OCI-LY7 (cell line): ENCODE measurements around the gene ARHGAP21. TPM values are rescaled to one million over a fixed set of nuclear protein-coding genes. Genes with fewer than 3 reads are reported as not detected.
"Not testable (repeated sequence)": the region's sequence is repeated elsewhere in the genome, so short reads cannot be mapped to it uniquely, and the experiment has no call there.

ENCODE experiments used
- BruUV-seq: library from RNA; stranded (reverse); fragments of 400-500 nt; replicated peaks from 2 replicates; lab custom pipeline; 2021; lab: Mats Ljungman, UMichigan
- CTCF ChIA-PET: fragments of 300-600 bp; sonication (Branson Sonifier 250); formaldehyde crosslinking; loops from one replicate; lab custom pipeline; 2022; ENCODE audit warnings: antibody characterized with exemption; ENCODE audit not compliant: unreplicated experiment; lab: Charles Lee
- POLR2A ChIA-PET: fragments of 300-600 bp; sonication (Branson Sonifier 250); formaldehyde crosslinking; loops from one replicate; lab custom pipeline; 2022; ENCODE audit warnings: antibody characterized with exemption; lab: Charles Lee
- DNase-seq: peaks from one replicate; pipeline ENCODE4 v3.0.0-alpha.2; 2015; ENCODE audit warnings: low spot score
- H2AFZ ChIP-seq: fragments of 200-600 bp; sonication (generic), shearing (Covaris generic); 2 replicates; pipeline ENCODE4 v1.6.1; 2014; ENCODE audit warnings: mild to moderate bottlenecking, antibody characterized with exemption, low read length, moderate library complexity
- H3K27ac ChIP-seq: fragments of 200-600 bp; sonication (generic); 2 replicates; pipeline ENCODE4 v1.5.1; 2014; ENCODE audit warnings: mixed run types, low read depth, mild to moderate bottlenecking, moderate library complexity, low read length, inconsistent platforms; ENCODE audit not compliant: poor library complexity, severe bottlenecking
- H3K36me3 ChIP-seq: fragments of 200-600 bp; sonication (generic); 2 replicates; pipeline ENCODE4 v1.6.1; 2014; ENCODE audit warnings: mild to moderate bottlenecking, antibody characterized with exemption, low read length, moderate library complexity, mixed read lengths; ENCODE audit not compliant: insufficient read depth
- H3K4me1 ChIP-seq: fragments of 200-600 bp; sonication (generic); 2 replicates; pipeline ENCODE4 v1.5.1; 2014; ENCODE audit warnings: mild to moderate bottlenecking, low read length; ENCODE audit not compliant: insufficient read depth, poor library complexity, severe bottlenecking
- H3K4me2 ChIP-seq: fragments of 200-600 bp; sonication (generic); 2 replicates; pipeline ENCODE4 v1.6.1; 2014; ENCODE audit warnings: mild to moderate bottlenecking, low read length
- H3K4me3 ChIP-seq: fragments of 200-600 bp; sonication (generic); 2 replicates; pipeline ENCODE4 v1.5.1; 2014; ENCODE audit warnings: mild to moderate bottlenecking, low read depth, low read length; ENCODE audit not compliant: poor library complexity, severe bottlenecking
- H3K79me2 ChIP-seq: fragments of 200-600 bp; sonication (generic); 2 replicates; pipeline ENCODE4 v1.6.1; 2016; ENCODE audit warnings: low read depth, mild to moderate bottlenecking, low read length, moderate library complexity, mixed read lengths; ENCODE audit not compliant: insufficient read depth
- H3K9me2 ChIP-seq: fragments of 200-600 bp; sonication (generic); 2 replicates; pipeline ENCODE4 v1.6.1; 2016; ENCODE audit warnings: mild to moderate bottlenecking, low read length, mixed read lengths; ENCODE audit not compliant: insufficient read depth
- H3K9me3 ChIP-seq: fragments of 200-600 bp; sonication (generic); 2 replicates; pipeline ENCODE4 v1.6.1; 2014; ENCODE audit warnings: mild to moderate bottlenecking, mixed run types, low read length, mixed read lengths
- H4K20me1 ChIP-seq: fragments of 200-600 bp; sonication (generic); 2 replicates; pipeline ENCODE4 v1.6.1; 2014; ENCODE audit warnings: mild to moderate bottlenecking, antibody characterized with exemption, low read length, moderate library complexity, mixed read lengths; ENCODE audit not compliant: insufficient read depth
- EZH2phosphoT487 ChIP-seq: fragments of 200-600 bp; sonication (generic); IDR thresholded peaks from 2 replicates; pipeline ENCODE4 v1.6.1; 2018; ENCODE audit warnings: low read depth, borderline replicate concordance, mild to moderate bottlenecking, mixed run types, antibody characterized with exemption, low read length, moderate library complexity, mixed read lengths
- intact Hi-C: fragments of 100-400 bp; cut with micrococcal nuclease; formaldehyde crosslinking; loops from one replicate; pipeline ENCODE4 v1.10.0; 2022; ENCODE audit not compliant: unreplicated experiment
- total RNA-seq, 2 experiments: library from RNA; depleted of rRNA in 1 of 2; stranded (reverse); fragments of >200 nt in 1 of 2; shearing (Covaris generic) in 1 of 2; gene quantifications; 2 replicates each; pipeline ENCODE4 v1.2.3, GENCODE V29; 2014 to 2022
- TF ChIP-seq, protein P1 (sequence below): fragments of 200-600 bp; sonication (generic); conservative IDR thresholded peaks from 2 replicates; pipeline ENCODE4 v1.5.1; 2014; ENCODE audit warnings: mild to moderate bottlenecking, antibody characterized with exemption, low read length, moderate library complexity, mixed read lengths

The ARHGAP21 gene
- total RNA-seq, 2 experiments from 2014 or later, result 24.2 to 44.9 TPM

DNA sequence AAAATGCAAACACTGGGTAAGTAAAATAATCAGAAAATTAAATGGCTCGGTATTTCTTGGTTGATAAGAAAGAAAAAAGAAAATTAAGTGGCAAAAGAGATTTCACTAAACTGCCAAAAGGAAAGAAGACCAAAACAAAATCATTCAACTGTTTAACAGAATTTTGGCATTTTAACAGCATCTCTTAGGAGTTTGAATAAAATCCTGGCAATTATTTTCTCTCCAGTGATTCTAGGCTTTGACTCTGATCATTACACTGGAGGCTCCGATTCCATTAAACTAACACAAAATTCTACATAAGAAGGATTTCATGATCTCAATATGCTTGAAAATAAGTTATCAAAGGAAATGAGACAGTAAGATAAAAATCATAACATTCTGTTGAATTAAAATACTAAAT is 62.3 kb downstream of the ARHGAP21 start:
- ChIA-PET POLR2A (no interaction called here), CTCF (no interaction called here)
- H3K4me3 ChIP-seq, result no peak overlapping the region
- H3K79me2 ChIP-seq, result no peaks in the 10 kb centered on the region
- no peaks in the 10 kb centered on the region for H3K9me2 ChIP-seq
- H4K20me1 ChIP-seq, result no peaks in the 10 kb centered on the region
- no peaks in the 10 kb centered on the region for H3K9me3 ChIP-seq
- H3K36me3 ChIP-seq, result no peaks in the 10 kb centered on the region
- no peak for TF ChIP-seq EZH2phosphoT487
- TF ChIP-seq, protein P1, sequence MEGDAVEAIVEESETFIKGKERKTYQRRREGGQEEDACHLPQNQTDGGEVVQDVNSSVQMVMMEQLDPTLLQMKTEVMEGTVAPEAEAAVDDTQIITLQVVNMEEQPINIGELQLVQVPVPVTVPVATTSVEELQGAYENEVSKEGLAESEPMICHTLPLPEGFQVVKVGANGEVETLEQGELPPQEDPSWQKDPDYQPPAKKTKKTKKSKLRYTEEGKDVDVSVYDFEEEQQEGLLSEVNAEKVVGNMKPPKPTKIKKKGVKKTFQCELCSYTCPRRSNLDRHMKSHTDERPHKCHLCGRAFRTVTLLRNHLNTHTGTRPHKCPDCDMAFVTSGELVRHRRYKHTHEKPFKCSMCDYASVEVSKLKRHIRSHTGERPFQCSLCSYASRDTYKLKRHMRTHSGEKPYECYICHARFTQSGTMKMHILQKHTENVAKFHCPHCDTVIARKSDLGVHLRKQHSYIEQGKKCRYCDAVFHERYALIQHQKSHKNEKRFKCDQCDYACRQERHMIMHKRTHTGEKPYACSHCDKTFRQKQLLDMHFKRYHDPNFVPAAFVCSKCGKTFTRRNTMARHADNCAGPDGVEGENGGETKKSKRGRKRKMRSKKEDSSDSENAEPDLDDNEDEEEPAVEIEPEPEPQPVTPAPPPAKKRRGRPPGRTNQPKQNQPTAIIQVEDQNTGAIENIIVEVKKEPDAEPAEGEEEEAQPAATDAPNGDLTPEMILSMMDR, result no peak
- no peak for DNase-seq
- H3K27ac ChIP-seq, result no peak overlapping the region
- intact Hi-C loops, result no loop called here
- H3K4me2 ChIP-seq, result no peak overlapping the region
- BruUV-seq, result no TSS peak
- no peaks in the 10 kb centered on the region for H3K4me1 ChIP-seq
- H2AFZ ChIP-seq, result no peak overlapping the region

DNA sequence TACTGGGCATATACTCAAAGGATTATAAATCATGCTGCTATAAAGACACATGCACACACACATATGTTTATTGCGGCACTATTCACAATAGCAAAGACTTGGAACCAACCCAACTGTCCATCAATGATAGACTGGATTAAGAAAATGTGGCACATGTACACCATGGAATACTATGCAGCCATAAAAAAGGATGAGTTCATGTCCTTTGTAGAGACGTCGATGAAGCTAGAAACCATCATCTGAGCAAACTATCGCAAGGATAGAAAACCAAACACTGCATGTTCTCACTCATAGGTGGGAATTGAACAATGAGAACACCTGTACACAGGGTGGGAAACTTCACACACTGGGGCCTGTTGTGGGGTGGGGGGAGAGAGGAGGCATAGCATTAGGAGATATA is 65.4 kb downstream of the ARHGAP21 start:
- H4K20me1 ChIP-seq, CTCF ChIA-PET, H2AFZ ChIP-seq, H3K4me2 ChIP-seq, H3K4me3 ChIP-seq, H3K27ac ChIP-seq, H3K9me2 ChIP-seq, intact Hi-C loops, DNase-seq, H3K9me3 ChIP-seq, H3K36me3 ChIP-seq, H3K4me1 ChIP-seq, H3K79me2 ChIP-seq, POLR2A ChIA-PET, BruUV-seq: not testable (repeated sequence)

- CTCF ChIA-PET, result not testable (repeated sequence)
Measured at GRCh38 chr10:24656326-24656725, 67.4 kb downstream of the ARHGAP21 start.

GRCh38 chr10:24652381-24652957 is 71.2 kb downstream of the ARHGAP21 start:
- H2AFZ ChIP-seq, result no peak overlapping the region
- no peak for DNase-seq
- H3K4me2 ChIP-seq, result no peak overlapping the region
- POLR2A ChIA-PET, result no interaction called here
- H3K36me3 ChIP-seq, result no peaks in the 10 kb centered on the region
- no peak overlapping the region for H3K4me3 ChIP-seq
- CTCF ChIA-PET, result no interaction called here
- no peak for TF ChIP-seq EZH2phosphoT487
- TF ChIP-seq, protein P1, result no peak
- BruUV-seq, result no TSS peak
- intact Hi-C loops, result no loop called here
- no peaks in the 10 kb centered on the region for H3K9me2 ChIP-seq
- H3K4me1 ChIP-seq, result no peaks in the 10 kb centered on the region
- H3K9me3 ChIP-seq, result no peaks in the 10 kb centered on the region
- no peak overlapping the region for H3K27ac ChIP-seq
- H3K79me2 ChIP-seq, result no peaks in the 10 kb centered on the region
- no peaks in the 10 kb centered on the region for H4K20me1 ChIP-seq

More at GRCh38 chr10:24656326-24656725, 67.4 kb downstream of the ARHGAP21 start:
- DNase-seq, H3K4me2 ChIP-seq, H4K20me1 ChIP-seq, POLR2A ChIA-PET, H3K79me2 ChIP-seq, H3K4me3 ChIP-seq, H2AFZ ChIP-seq, H3K9me2 ChIP-seq, H3K27ac ChIP-seq, H3K9me3 ChIP-seq, intact Hi-C loops, H3K36me3 ChIP-seq, H3K4me1 ChIP-seq, BruUV-seq: not testable (repeated sequence)
